Right lobe of liver (tissue), 4 donors: ENCODE measurements around the gene SPPL3.

Experiments used
- CTCF ChIP-seq, 4 donors: fragments of 200-600 bp in 3 of 4; fragments of 450-650 bp in 1 of 4; IDR thresholded peaks; one replicate each; pipeline versions ENCODE4 v1.5.1 to v1.8.0; 2016 to 2022; ENCODE audit warnings: antibody characterized with exemption in 4 of 4, mild to moderate bottlenecking in 2 of 4
- POLR2A ChIP-seq: fragments of 450-650 bp; IDR thresholded peaks from one replicate; pipeline ENCODE4 v1.6.1; 2017; ENCODE audit warnings: antibody characterized with exemption, mild to moderate bottlenecking
- donor health status: DM: no; HTN: no; CAD: no.
- donor health status: DM: no; HTN: no; CAD: no.
- donor health status: DM: no; HTN: yes; CAD: no.

- TF ChIP-seq CTCF (IDR thresholded peaks at IDR 0.05): no peak
- no peak for TF ChIP-seq POLR2A
These were observed 152.8 kb downstream of the SPPL3 start for GRCh38 chr12:120751389-120751788.
